NCI-H460 (cell line): Measurements from ENCODE around the gene DNAJC4. TPM values are rescaled to one million over a fixed set of nuclear protein-coding genes. Genes with fewer than 3 reads are reported as not detected.

Experiments used
- DNase-seq: peaks from one replicate; pipeline ENCODE4 v3.0.0-alpha.2; 2016; ENCODE audit warnings: low read depth; ENCODE audit errors: extremely low read depth
- total RNA-seq: library from RNA; depleted of rRNA; stranded (reverse); fragments of >200 nt; shearing (Covaris generic); gene quantifications from 2 replicates; pipeline ENCODE4 v1.2.3, GENCODE V29; 2014; rRNA removed

DNAJC4 gene
- total RNA-seq, 1 experiment from 2014 or later, result 8.7 TPM

DNA sequence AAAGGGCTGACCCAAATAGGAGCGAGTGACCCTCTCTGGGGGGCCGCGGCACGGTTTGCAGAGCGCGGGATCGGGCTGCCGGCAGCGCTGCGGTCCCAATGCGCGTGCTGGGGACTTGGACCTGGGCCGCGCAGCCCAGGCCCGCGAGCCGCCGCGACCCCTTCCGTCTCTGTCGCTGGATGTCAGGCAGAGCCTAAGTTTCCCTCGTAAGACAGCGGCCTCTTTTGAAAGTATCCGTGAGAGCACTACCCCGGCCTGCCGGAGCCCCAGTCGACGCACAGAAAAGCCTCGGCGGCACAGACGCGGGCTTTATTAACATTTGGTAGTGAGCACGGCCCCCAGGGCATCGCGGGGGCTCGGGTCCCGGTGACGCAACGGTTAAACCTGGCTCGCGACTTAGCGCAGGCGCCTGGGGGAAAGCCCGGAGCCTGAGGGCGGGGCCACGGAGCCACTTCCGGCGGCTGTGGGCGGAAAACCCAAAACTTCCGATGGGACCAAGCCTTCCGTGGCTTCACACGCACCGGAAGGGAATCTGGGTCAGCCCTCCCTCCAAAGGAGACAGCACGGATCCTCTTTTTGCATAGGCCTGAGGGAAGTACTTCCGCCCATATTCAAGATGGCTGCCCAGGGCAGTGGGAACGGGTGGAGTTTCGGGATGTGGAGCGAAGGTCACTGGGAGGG is 39.3 kb downstream of the DNAJC4 start:
- peak; percentile 98 for DNase-seq

GRCh38 chr11:64275031-64275800 is 44.9 kb downstream of the DNAJC4 start:
- DNase-seq, result no peak

GRCh38 chr11:64275841-64276240 is 45.5 kb downstream of the DNAJC4 start:
- DNase-seq, result no peak

GRCh38 chr11:64276653-64277431 is 46.5 kb downstream of the DNAJC4 start:
- DNase-seq, result peak; percentile 89

- no peak for DNase-seq
Measured at GRCh38 chr11:64278576-64279190, 48.3 kb downstream of the DNAJC4 start.

DNA sequence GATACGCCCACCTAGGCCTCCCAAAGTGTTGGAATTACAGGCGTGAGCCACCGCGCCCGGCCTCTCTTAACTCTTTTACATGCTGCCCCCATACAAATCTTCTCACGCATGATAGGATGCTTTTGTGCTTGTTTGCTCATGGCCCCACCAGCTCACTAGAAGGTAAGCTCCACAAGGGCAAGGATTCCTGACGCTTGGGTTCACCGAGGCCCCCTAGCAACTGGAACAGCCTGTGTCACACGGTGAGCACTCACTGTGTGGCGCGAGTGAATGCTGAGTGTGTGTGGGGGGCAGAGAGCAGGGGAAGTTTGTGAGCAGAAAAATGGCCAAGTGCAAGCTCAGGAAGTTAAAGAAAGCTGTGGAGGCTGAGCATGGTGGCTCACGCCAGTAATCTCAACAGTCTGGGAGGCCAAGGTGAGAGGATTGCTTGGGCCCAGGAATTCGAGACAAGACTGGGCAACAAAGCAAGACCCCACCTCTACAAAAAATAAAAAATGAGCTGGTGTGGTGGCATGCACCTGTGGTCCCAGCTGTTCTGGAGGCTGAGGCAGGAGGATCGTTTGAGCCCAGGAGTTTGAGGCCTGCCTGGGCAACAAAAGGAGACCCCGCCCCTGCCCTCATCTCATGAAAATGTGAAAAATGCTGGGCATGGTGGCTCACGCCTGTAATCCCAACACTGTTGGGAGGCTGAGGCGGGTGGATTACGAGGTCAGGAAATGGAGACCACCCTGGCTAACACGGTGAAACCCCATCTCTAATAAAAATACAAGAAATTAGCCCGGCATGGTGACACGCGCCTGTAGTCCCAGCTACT is 51.8 kb downstream of the DNAJC4 start:
- DNase-seq, result no peak

- no peak for DNase-seq
Measured at GRCh38 chr11:64283092-64283491, 52.7 kb downstream of the DNAJC4 start.

Other genes with a start within 250 kb of the DNAJC4 start
- gene OTUB1, start 244.1 kb upstream of the DNAJC4 start, total RNA-seq, result 32.8 and 43.6 TPM in 2 replicates
- gene FLRT1, start 194.6 kb upstream of the DNAJC4 start, total RNA-seq, result 2.7 and 3.0 TPM in 2 replicates
- gene MACROD1, start 64.4 kb upstream of the DNAJC4 start, total RNA-seq, result 29.3 and 32.2 TPM in 2 replicates
- gene STIP1, start 44.4 kb upstream of the DNAJC4 start, total RNA-seq, result 147 and 154 TPM in 2 replicates
- 55.8 and 60.2 TPM in 2 replicates for gene FERMT3, start 23.8 kb upstream of the DNAJC4 start, total RNA-seq
- gene TRPT1, start 4.4 kb upstream of the DNAJC4 start, total RNA-seq, result 14.5 and 19.4 TPM in 2 replicates
- gene NUDT22, start 4.3 kb upstream of the DNAJC4 start, total RNA-seq, result 24.6 and 27.5 TPM in 2 replicates
- gene VEGFB, start 4.0 kb downstream of the DNAJC4 start, total RNA-seq, result 8.7 and 10.9 TPM in 2 replicates
- gene FKBP2, start 10.5 kb downstream of the DNAJC4 start, total RNA-seq, result 57.6 and 61.0 TPM in 2 replicates
- 184 and 245 TPM in 2 replicates for gene PPP1R14B, start 16.4 kb downstream of the DNAJC4 start, total RNA-seq
- 15.4 and 16.2 TPM in 2 replicates for gene PLCB3, start 21.0 kb downstream of the DNAJC4 start, total RNA-seq
- 66.2 and 68.0 TPM in 2 replicates for gene BAD, start 54.1 kb downstream of the DNAJC4 start, total RNA-seq
- gene GPR137, start 55.3 kb downstream of the DNAJC4 start, total RNA-seq, result 16.4 and 20.0 TPM in 2 replicates
- 0.10 TPM in 1 of 2 replicates, not detected in the other for gene KCNK4, start 60.8 kb downstream of the DNAJC4 start, total RNA-seq
- gene CATSPERZ, start 69.8 kb downstream of the DNAJC4 start, total RNA-seq, result 0.59 and 2.0 TPM in 2 replicates
- gene ESRRA, start 75.0 kb downstream of the DNAJC4 start, total RNA-seq, result 42.2 and 52.8 TPM in 2 replicates
- 202 and 230 TPM in 2 replicates for gene TRMT112, start 87.0 kb downstream of the DNAJC4 start, total RNA-seq
- 205 and 210 TPM in 2 replicates for gene PRDX5, start 87.6 kb downstream of the DNAJC4 start, total RNA-seq
- gene CCDC88B, start 109.7 kb downstream of the DNAJC4 start, total RNA-seq, result 2.8 and 3.7 TPM in 2 replicates
- gene RPS6KA4, start 128.6 kb downstream of the DNAJC4 start, total RNA-seq, result 15.1 and 16.8 TPM in 2 replicates